Measurements from ENCODE around the gene NRAS. TPM values are rescaled to one million over a fixed set of nuclear protein-coding genes. Genes with fewer than 3 reads are reported as not detected.

NRAS gene
- total RNA-seq, 2 donors from 2014 or later: 13.8 to 17.4 TPM

DNA sequence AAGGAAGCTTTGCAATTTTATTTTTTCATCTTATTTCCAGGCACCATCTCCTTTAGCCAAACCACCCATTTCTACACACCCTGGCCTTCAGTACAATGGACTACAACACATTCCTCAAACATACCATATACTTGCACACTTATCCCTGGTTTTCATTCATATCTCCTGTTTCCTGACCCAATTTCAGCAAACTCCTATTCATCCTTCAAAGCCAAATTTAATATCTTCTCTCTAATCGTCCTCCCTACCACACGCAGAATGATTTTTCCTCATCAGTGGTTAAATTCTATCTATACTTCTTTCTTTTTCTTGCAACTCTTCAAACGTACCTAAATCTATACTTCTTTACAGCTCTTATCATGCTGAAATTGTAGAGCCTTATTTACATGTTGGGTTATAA, 49.6 kb downstream of the NRAS start:
- no peaks in the 10 kb centered on the region for H3K27me3 ChIP-seq
- peaks cover 15% of the 10 kb centered on the region for H3K4me1 ChIP-seq
- DNase-seq (no peak), ATAC-seq (no peak)
- TF ChIP-seq, protein P1, sequence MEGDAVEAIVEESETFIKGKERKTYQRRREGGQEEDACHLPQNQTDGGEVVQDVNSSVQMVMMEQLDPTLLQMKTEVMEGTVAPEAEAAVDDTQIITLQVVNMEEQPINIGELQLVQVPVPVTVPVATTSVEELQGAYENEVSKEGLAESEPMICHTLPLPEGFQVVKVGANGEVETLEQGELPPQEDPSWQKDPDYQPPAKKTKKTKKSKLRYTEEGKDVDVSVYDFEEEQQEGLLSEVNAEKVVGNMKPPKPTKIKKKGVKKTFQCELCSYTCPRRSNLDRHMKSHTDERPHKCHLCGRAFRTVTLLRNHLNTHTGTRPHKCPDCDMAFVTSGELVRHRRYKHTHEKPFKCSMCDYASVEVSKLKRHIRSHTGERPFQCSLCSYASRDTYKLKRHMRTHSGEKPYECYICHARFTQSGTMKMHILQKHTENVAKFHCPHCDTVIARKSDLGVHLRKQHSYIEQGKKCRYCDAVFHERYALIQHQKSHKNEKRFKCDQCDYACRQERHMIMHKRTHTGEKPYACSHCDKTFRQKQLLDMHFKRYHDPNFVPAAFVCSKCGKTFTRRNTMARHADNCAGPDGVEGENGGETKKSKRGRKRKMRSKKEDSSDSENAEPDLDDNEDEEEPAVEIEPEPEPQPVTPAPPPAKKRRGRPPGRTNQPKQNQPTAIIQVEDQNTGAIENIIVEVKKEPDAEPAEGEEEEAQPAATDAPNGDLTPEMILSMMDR (IDR thresholded peaks at IDR 0.05): no peak
- no peak for TF ChIP-seq POLR2A (IDR thresholded peaks at IDR 0.05)
- H3K36me3 ChIP-seq (replicated peaks in 1 of 2; ENCODE audit: insufficient read depth in 1 of 2, low read depth in 2 of 2): no peaks in the 10 kb centered on the region
- no peaks in the 10 kb centered on the region for H3K9me3 ChIP-seq
- 73 to 85% methylated on average over 3 of the region's 3 CpGs for WGBS, 2 donors
- H3K27ac ChIP-seq: no peak overlapping the region
- intact Hi-C loops (cut with DNase I): no loop called here
- no peak overlapping the region for H3K4me3 ChIP-seq

DNA sequence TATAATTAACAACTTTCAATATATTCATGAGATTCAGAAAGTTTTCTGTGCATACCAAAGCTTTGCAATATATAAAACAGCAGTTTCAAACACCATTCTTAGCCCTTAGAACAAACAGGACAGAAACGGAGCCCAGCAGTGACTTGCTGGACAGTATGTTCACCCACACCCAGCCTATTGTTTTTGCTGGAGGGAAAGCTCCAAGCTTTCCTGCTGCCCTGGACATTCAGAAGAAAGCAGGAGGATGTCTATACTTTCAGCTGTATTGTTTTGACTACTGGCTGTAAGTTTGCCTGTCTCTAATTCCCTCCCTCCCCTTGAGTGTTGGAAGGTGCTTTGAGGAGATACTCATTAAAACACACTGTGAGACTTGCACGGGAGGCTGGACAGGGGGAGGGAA, 56.3 kb downstream of the NRAS start:
- H3K4me1 ChIP-seq: no peaks in the 10 kb centered on the region
- ATAC-seq: no peak
- intact Hi-C loops (cut with DNase I): no loop called here
- no peak for TF ChIP-seq POLR2A (IDR thresholded peaks at IDR 0.05)
- TF ChIP-seq, protein P1 (IDR thresholded peaks at IDR 0.05): no peak
- DNase-seq: no peak
- H3K4me3 ChIP-seq: no peak overlapping the region
- H3K27me3 ChIP-seq: no peaks in the 10 kb centered on the region
- no peaks in the 10 kb centered on the region for H3K9me3 ChIP-seq
- H3K36me3 ChIP-seq (replicated peaks in 1 of 2; ENCODE audit: insufficient read depth in 1 of 2, low read depth in 2 of 2): no peaks in the 10 kb centered on the region
- 56 to 61% methylated on average over 2 of the region's 2 CpGs for WGBS, 2 donors
- no peak overlapping the region for H3K27ac ChIP-seq

Small RNAs within 50 kb of the gene (small RNA-seq; reads per million reads assigned to genes)
- not detected for gene RN7SL432P
- gene RNY1P13: not detected

Other genes with a start within 250 kb of the NRAS start
- 10 to 100 TPM; 27.5 to 32.3 TPM for gene TRIM33, start 205.6 kb downstream of the NRAS start, total RNA-seq
- 10 to 100 TPM; 15.3 to 20.8 TPM for gene BCAS2, start 135.2 kb downstream of the NRAS start, total RNA-seq
- 1 to 10 TPM; 2.3 to 3.0 TPM for gene DENND2C, start 46.7 kb downstream of the NRAS start, total RNA-seq
- gene AMPD1, start 21.2 kb downstream of the NRAS start, total RNA-seq: not detected
- 100 to 1,000 TPM; 138 to 221 TPM for gene CSDE1, start 41.2 kb upstream of the NRAS start, total RNA-seq
- gene SIKE1, start 63.9 kb upstream of the NRAS start, total RNA-seq: 10 to 100 TPM; 15.5 to 18.9 TPM
- not detected for gene SYCP1, start 138.1 kb upstream of the NRAS start, total RNA-seq

Measured in body of pancreas (tissue), 4 donors.